H1 (cell line): ENCODE data around the gene FEZF1. TPM values are rescaled to one million over a fixed set of nuclear protein-coding genes. Genes with fewer than 3 reads are reported as not detected.

ENCODE experiments used
- BACH1 ChIP-seq: IDR thresholded peaks from 2 replicates; pipeline ENCODE4 v1.6.1; 2012; ENCODE audit warnings: low read length, improper control_type of control experiment
- CHD2 ChIP-seq: IDR thresholded peaks from 2 replicates; pipeline ENCODE4 v1.6.1; 2012; ENCODE audit warnings: low read length, improper control_type of control experiment
- CREB1 ChIP-seq: IDR thresholded peaks from 2 replicates; pipeline ENCODE4 v1.6.1; 2012; ENCODE audit warnings: inconsistent platforms
- CTBP2 ChIP-seq: IDR thresholded peaks from 2 replicates; pipeline ENCODE4 v1.7.0; 2011; ENCODE audit warnings: borderline replicate concordance, mild to moderate bottlenecking, moderate library complexity, mixed read lengths, low read length; ENCODE audit not compliant: insufficient read depth, insufficient read length
- EGR1 ChIP-seq: IDR thresholded peaks from 2 replicates; pipeline ENCODE4 v1.6.1; 2011; ENCODE audit warnings: low read depth, low read length, borderline replicate concordance
- EZH2 ChIP-seq: fragments of 200-600 bp; sonication (generic); IDR thresholded peaks from 2 replicates; pipeline ENCODE4 v1.7.1; 2012; ENCODE audit warnings: low read depth, mild to moderate bottlenecking, moderate library complexity, low read length, inconsistent platforms; ENCODE audit not compliant: severe bottlenecking
- GTF2F1 ChIP-seq: IDR thresholded peaks from 2 replicates; pipeline ENCODE4 v1.6.1; 2012; ENCODE audit warnings: low read depth, low read length, improper control_type of control experiment, borderline replicate concordance
- JUN ChIP-seq: IDR thresholded peaks from 2 replicates; pipeline ENCODE4 v1.6.1; 2011; ENCODE audit warnings: low read depth, mild to moderate bottlenecking, improper control_type of control experiment, low read length
- KDM4A ChIP-seq: IDR thresholded peaks from one replicate; pipeline ENCODE4 v1.7.1; 2012; ENCODE audit warnings: low read depth, mild to moderate bottlenecking, moderate library complexity, low read length, inconsistent platforms; ENCODE audit not compliant: severe bottlenecking
- KDM5A ChIP-seq: fragments of 200-600 bp; IDR thresholded peaks from 2 replicates; pipeline ENCODE4 v1.7.1; 2012; ENCODE audit warnings: mild to moderate bottlenecking, low read length, inconsistent platforms, mixed read lengths
- NRF1 ChIP-seq: IDR thresholded peaks from 2 replicates; pipeline ENCODE4 v1.6.1; 2011; ENCODE audit warnings: mild to moderate bottlenecking, low read depth, low read length, improper control_type of control experiment
- PHF8 ChIP-seq: fragments of 200-600 bp; sonication (generic); conservative IDR thresholded peaks from 2 replicates; pipeline ENCODE4 v1.7.1; 2012; ENCODE audit warnings: low read depth, mild to moderate bottlenecking, inconsistent platforms, low read length, moderate library complexity
- RFX5 ChIP-seq: IDR thresholded peaks from 2 replicates; pipeline ENCODE4 v1.6.1; 2011; ENCODE audit warnings: low read depth, low read length, improper control_type of control experiment, borderline replicate concordance
- RNF2 ChIP-seq: fragments of 200-900, 300-1000 bp; sonication (generic); IDR thresholded peaks from 2 replicates; pipeline ENCODE4 v1.7.1; 2016; ENCODE audit warnings: borderline replicate concordance, low read depth, mild to moderate bottlenecking, antibody characterized with exemption, low read length; ENCODE audit not compliant: poor library complexity, severe bottlenecking; ENCODE audit errors: missing control alignments
- SAP30 ChIP-seq: fragments of 300-600 bp; sonication (generic); IDR thresholded peaks from 2 replicates; pipeline ENCODE4 v1.7.1; 2012; ENCODE audit warnings: low read length, moderate library complexity, mild to moderate bottlenecking, inconsistent platforms; ENCODE audit not compliant: insufficient read depth, insufficient replicate concordance
- SIN3A ChIP-seq, 2 experiments: IDR thresholded peaks in 1 of 2; conservative IDR thresholded peaks in 1 of 2; 2 replicates each; pipeline ENCODE4 v1.6.1; 2011 to 2012; ENCODE audit warnings: low read length in 2 of 2, improper control_type of control experiment in 1 of 2, low read depth in 1 of 2, mild to moderate bottlenecking in 1 of 2
- SIX5 ChIP-seq: IDR thresholded peaks from 2 replicates; pipeline ENCODE4 v1.6.1; 2011; ENCODE audit warnings: mild to moderate bottlenecking, low read depth, low read length
- SRF ChIP-seq: IDR thresholded peaks from 2 replicates; pipeline ENCODE4 v1.6.1; 2011; ENCODE audit warnings: mild to moderate bottlenecking, low read depth, low read length, moderate library complexity
- TEAD4 ChIP-seq: IDR thresholded peaks from 2 replicates; pipeline ENCODE4 v1.6.1; 2012; ENCODE audit warnings: low read depth, low read length, inconsistent platforms, mixed read lengths
- polyA plus RNA-seq, 7 experiments: library from polyadenylated mRNA; depleted of rRNA in 3 of 7; stranded (reverse) in 5 of 7; unstranded in 2 of 7; fragments of >200 nt in 5 of 7; fragments of 200-250 nt in 2 of 7; gene quantifications; 1 replicate in 5 of 7; 2 replicates in 1 of 7; 4 replicates in 1 of 7; pipeline versions ENCODE4 v1.2.1 to v1.2.3, GENCODE V29; 2011 to 2013; ENCODE audit warnings: missing spikeins in 2 of 7, mixed read lengths in 2 of 7
- total RNA-seq: library from RNA; stranded (reverse); fragmentation: NEBNext Ultra II Directional; extraction: Animal tissue kit (Norgen Biotek cat#: 25700); gene quantifications from 2 replicates; pipeline ENCODE4 v1.2.1, GENCODE V29; 2021
- TF ChIP-seq, protein P1 (sequence below): IDR thresholded peaks from 2 replicates; pipeline ENCODE4 v1.6.1; 2012; ENCODE audit warnings: inconsistent platforms

FEZF1 gene
- total and polyA plus RNA-seq, 2 of the 8 experiments (the other 6 are each of a cell fraction or from before 2014, with no cell fraction given): 10.6 to 15.7 TPM

DNA sequence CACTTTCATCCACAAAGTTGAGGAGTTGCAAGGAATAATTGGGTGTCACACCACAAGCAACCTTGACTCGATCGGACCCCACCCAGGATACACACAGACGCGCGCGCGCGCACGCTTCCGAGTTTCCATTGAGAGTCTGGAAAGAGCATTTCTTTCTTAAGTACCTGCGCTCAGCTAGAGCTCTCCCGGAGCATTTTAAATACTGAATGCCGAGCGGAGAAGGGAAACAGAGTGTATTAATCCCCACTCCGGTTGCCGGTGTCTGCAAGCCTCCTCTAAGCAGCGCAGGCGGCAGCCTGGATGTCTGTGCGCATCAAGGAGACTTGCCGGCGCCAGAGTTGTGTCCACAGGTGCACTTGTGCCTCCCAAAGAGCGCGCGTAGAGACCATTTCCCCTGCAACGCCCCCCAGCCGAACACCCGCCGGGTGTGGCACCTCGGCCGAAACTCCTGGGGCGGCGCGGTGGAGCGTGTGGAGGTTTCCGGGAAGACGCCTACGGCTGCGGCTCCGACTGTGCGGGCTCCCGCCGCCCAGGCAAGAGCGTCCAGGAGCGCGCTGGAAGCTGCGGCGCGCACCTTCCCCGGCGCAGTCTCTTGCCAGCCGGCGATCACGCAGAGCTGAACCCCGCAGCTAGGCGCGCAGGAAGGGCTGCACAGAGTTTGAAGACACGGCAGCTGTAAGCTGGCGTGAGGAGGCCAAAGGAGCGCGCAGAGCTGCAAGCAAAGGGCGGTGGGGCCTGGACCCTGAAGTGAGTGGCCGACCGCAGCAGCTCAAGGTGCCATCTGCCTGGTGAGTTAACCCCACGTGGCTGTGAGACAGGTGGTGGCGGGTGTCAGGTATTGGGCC lies 1.1 kb upstream of the FEZF1 start (continued):
- TF ChIP-seq RNF2: peak; percentile 63
- TF ChIP-seq GTF2F1: no peak
- no peak for TF ChIP-seq NRF1
- no peak for TF ChIP-seq SRF
- TF ChIP-seq KDM4A: peak; percentile 82
- TF ChIP-seq CTBP2: peak; percentile 19
- TF ChIP-seq JUN: no peak
- no peak for TF ChIP-seq RFX5
- no peak for TF ChIP-seq CREB1
- TF ChIP-seq BACH1: no peak
- no peak for TF ChIP-seq CHD2
- TF ChIP-seq EZH2: peak; percentile 92
- no peak for TF ChIP-seq TEAD4
- TF ChIP-seq SAP30: peak; percentile 52
- TF ChIP-seq KDM5A: no peak
- 0 out of 4 replicates have a peak, but pooled peaks of 1 of the 2 experiments have one; percentile 46 for TF ChIP-seq SIN3A (conservative IDR thresholded peaks at IDR 0.05 in 1 of 2, IDR thresholded peaks at IDR 0.05 in 1 of 2; ENCODE audit: low read depth in 1 of 2, low read length in 2 of 2)
- 0 out of 2 replicates have a peak, but pooled peaks have one; percentile 47 for TF ChIP-seq EGR1
- TF ChIP-seq, protein P1, sequence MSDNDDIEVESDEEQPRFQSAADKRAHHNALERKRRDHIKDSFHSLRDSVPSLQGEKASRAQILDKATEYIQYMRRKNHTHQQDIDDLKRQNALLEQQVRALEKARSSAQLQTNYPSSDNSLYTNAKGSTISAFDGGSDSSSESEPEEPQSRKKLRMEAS: peak; percentile 86
- TF ChIP-seq SIX5: no peak
- no peak for TF ChIP-seq PHF8
